Lower leg skin (tissue), 3 donors: Measurements from ENCODE around the gene F12.

Source experiments
- POLR2A ChIP-seq, 2 donors: fragments of 450-650 bp; IDR thresholded peaks; one replicate each; pipeline ENCODE4 v1.6.1; 2016 to 2017; ENCODE audit warnings: antibody characterized with exemption in 2 of 2, mild to moderate bottlenecking in 1 of 2, moderate library complexity in 1 of 2
- TF ChIP-seq, protein P1 (sequence below), 3 donors: fragments of 450-650 bp; IDR thresholded peaks; one replicate each; pipeline ENCODE4 v1.5.1; 2016; ENCODE audit warnings: antibody characterized with exemption in 3 of 3, mild to moderate bottlenecking in 3 of 3, moderate library complexity in 2 of 3

GRCh38 chr5:177358370-177358819, 51.0 kb downstream of the F12 start:
- TF ChIP-seq, protein P1, sequence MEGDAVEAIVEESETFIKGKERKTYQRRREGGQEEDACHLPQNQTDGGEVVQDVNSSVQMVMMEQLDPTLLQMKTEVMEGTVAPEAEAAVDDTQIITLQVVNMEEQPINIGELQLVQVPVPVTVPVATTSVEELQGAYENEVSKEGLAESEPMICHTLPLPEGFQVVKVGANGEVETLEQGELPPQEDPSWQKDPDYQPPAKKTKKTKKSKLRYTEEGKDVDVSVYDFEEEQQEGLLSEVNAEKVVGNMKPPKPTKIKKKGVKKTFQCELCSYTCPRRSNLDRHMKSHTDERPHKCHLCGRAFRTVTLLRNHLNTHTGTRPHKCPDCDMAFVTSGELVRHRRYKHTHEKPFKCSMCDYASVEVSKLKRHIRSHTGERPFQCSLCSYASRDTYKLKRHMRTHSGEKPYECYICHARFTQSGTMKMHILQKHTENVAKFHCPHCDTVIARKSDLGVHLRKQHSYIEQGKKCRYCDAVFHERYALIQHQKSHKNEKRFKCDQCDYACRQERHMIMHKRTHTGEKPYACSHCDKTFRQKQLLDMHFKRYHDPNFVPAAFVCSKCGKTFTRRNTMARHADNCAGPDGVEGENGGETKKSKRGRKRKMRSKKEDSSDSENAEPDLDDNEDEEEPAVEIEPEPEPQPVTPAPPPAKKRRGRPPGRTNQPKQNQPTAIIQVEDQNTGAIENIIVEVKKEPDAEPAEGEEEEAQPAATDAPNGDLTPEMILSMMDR (IDR thresholded peaks at IDR 0.05) = no peak
- no peak for TF ChIP-seq POLR2A (IDR thresholded peaks at IDR 0.05)
